ELF-1 (cell line): ENCODE data around the gene CADM1.

Source experiments
- DNase-seq: peaks from one replicate; pipeline ENCODE4 v3.0.0-alpha.2; 2016; ENCODE audit warnings: low read depth, low spot score

Gene CADM1

GRCh38 chr11:115504276-115505158 is at the start of gene CADM1:
Gene CADM1 (minus strand): TSS chr11:115504415.
- peak; percentile 98 for DNase-seq

- DNase-seq = no peak
Observed at GRCh38 chr11:115552773-115553438, 48.7 kb upstream of the CADM1 start.

GRCh38 chr11:115552151-115552772 is 48.0 kb upstream of the CADM1 start:
- no peak for DNase-seq

- DNase-seq = no peak
Observed at GRCh38 chr11:115550291-115551059, 46.3 kb upstream of the CADM1 start.

GRCh38 chr11:115548878-115549528 is 44.8 kb upstream of the CADM1 start:
- peak; percentile 77 for DNase-seq

GRCh38 chr11:115545581-115546210 is 41.5 kb upstream of the CADM1 start:
- no peak for DNase-seq

GRCh38 chr11:115544422-115544948 is 40.3 kb upstream of the CADM1 start:
- no peak for DNase-seq

- DNase-seq = no peak
Observed at GRCh38 chr11:115541518-115541917, 37.3 kb upstream of the CADM1 start.

GRCh38 chr11:115539844-115540243 is 35.6 kb upstream of the CADM1 start:
- no peak for DNase-seq

GRCh38 chr11:115535781-115536180 is 31.6 kb upstream of the CADM1 start:
- DNase-seq = peak; percentile 65

GRCh38 chr11:115530752-115531151 is 26.5 kb upstream of the CADM1 start:
- DNase-seq = peak; percentile 68

- DNase-seq = peak; percentile 66
Observed at GRCh38 chr11:115528225-115528624, 24.0 kb upstream of the CADM1 start.

GRCh38 chr11:115527534-115528125 is 23.4 kb upstream of the CADM1 start:
- peak; percentile 81 for DNase-seq

- no peak for DNase-seq
Observed at GRCh38 chr11:115525531-115526006, 21.4 kb upstream of the CADM1 start.

GRCh38 chr11:115524572-115524971 is 20.4 kb upstream of the CADM1 start:
- DNase-seq = no peak

GRCh38 chr11:115523727-115524399 is 19.6 kb upstream of the CADM1 start:
- DNase-seq = no peak

GRCh38 chr11:115522302-115522701 is 18.1 kb upstream of the CADM1 start:
- no peak for DNase-seq

- no peak for DNase-seq
Observed at GRCh38 chr11:115521825-115522224, 17.6 kb upstream of the CADM1 start.

GRCh38 chr11:115518983-115519628 is 14.9 kb upstream of the CADM1 start:
- DNase-seq = no peak
